ENCODE data around the gene NFRKB.
A peak's percentile ranks its signal among the peaks of the same experiment; 100 is the strongest.
"Not testable (repeated sequence)": the region's sequence is repeated elsewhere in the genome, so short reads cannot be mapped to it uniquely, and the experiment has no call there.

The NFRKB gene

DNA sequence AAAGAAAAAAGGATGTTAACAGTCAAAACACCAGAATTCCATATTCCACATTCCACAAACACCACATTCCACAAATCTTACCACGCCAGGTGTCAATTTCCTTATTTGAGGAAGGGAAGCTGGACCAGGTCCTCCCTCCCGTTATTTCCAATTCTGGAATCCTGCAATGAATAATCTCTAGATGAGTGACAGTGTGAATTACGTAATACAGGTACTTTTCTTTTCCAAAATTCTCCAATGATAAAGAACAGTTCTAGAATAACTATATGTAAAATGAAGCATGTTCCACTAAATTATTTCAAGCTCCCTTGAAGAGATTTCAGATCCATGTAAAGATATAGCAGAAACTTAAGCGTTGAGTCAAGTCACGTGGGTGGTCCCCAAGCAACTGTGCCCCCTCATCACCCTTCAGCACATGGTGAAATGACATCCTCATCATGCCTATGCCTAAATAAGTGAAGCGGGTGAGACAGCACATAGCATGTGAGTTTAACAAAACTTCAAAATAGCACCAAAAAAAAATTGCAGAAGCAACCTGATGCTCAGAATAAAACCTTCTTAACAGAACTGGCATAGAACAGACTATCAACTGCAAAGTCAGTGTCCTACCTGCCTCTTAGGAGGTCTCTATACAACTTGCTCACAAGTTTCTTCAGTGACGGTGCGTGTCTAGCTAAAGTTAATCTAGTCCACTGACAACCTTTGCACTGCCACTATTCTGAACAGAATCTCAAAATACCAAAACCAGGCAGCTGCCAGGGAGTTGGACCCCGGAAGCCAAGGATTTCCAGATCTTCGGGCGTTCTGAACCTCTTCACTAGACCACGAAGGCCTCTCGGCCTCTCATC lies 876 bp downstream of the NFRKB start:
- DNase-seq (ENCODE audit: low spot score), result no peak
- no peak for FAIRE-seq

DNA sequence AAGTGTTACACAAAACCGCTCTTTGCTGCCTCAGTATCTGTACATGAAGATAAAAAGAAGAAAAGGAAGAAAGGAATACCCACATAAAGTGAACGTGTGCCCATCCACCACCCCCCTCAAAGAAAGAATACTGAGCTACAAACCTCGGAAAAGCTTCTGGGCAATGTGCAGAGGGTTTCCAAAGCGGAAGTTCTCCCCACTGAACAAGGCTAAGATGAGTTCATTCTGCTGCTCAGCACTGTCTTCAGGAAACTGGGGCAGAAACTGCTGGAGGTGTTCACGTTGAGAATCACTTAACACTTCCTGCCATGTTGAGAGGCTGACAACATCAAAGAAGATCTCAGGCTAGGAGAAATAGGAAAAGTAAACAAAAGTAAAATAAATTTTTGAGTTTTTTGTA lies 6.9 kb downstream of the NFRKB start:
- DNase-seq (ENCODE audit: low spot score) (no peak), FAIRE-seq (no peak)

- DNase-seq (ENCODE audit: low spot score), result no peak
- no peak for FAIRE-seq
Observed at GRCh38 chr11:129885381-129885780, 10.0 kb downstream of the NFRKB start.

DNA sequence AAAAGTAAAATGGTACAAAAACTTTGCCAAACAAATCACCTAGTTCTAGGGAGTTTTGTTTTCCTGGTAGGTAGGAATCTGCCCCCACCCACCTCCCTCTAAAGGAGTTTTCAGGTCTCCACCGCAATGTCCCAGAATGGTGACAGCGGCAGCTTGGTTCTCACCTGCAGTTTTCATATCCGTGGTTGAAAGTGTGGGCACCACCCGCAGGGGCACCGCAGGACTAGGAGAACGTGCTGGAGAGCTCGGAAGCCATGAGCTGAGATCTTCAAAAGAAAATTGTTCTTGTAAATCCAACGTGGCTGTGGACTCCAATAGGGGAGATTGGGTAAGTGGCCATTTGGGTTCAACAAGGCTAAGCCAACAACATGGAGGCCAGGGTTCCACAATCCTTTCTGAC lies 10.8 kb downstream of the NFRKB start:
- no peak for DNase-seq (ENCODE audit: low spot score)
- FAIRE-seq, result no peak

DNA sequence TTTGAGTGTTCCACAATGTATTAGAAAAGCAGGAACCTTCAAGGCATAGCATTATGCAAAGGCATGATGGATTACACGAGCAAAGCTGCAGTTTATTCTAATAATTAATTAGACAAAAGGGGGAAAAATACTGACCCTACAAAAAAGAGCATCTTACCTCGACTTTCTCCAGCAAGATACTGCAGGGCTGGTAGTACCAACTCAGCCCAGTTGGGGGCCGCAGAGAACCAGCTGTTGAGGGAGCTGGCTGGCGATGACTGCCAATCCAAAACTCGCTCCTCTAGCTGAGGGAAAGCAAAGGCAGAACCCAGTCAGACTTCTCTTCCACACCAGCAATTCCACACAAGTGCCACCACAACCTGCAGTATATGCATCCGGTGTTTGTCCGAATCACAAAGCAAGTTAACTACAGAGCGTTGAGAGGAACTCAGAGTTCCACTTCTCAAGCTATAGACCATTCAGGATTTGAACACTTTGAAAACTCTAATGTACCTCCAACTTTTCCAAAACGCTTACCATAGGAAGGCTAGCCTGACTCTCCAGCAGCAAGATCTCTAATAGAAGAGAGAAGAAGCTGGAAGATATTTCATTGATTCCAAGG lies 13.7 kb downstream of the NFRKB start:
- no peak for FAIRE-seq
- DNase-seq (ENCODE audit: low spot score), result peak; percentile 40

DNA sequence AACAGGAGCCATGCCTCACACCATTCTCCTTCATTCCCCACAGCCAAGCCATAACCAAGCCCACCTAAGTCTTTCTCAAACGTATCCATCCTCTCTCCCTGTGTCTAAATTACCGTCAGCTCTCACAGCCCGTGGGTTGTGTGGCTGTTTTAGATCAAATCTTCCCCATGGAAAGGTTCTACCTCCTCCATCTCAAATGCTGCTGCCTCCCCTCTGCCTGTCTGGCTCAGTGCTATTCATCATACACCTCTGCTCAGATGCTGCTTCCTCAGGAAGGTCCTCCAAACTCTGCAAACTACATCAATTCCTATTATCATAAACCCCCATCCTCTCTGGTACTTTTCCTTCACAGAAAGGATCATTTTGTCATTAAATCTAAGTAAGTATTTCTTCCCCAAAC lies 15.1 kb downstream of the NFRKB start:
- no peak for FAIRE-seq
- DNase-seq (ENCODE audit: low spot score), result no peak

- DNase-seq (ENCODE audit: low spot score) (no peak), FAIRE-seq (no peak)
Observed at GRCh38 chr11:129871914-129872313, 23.5 kb downstream of the NFRKB start.

GRCh38 chr11:129868626-129869025 lies 26.8 kb downstream of the NFRKB start:
- not testable (repeated sequence) for FAIRE-seq; DNase-seq (ENCODE audit: low spot score)

- DNase-seq (ENCODE audit: low spot score) (no peak), FAIRE-seq (no peak)
Observed at GRCh38 chr11:129866311-129866710, 29.1 kb downstream of the NFRKB start.

DNA sequence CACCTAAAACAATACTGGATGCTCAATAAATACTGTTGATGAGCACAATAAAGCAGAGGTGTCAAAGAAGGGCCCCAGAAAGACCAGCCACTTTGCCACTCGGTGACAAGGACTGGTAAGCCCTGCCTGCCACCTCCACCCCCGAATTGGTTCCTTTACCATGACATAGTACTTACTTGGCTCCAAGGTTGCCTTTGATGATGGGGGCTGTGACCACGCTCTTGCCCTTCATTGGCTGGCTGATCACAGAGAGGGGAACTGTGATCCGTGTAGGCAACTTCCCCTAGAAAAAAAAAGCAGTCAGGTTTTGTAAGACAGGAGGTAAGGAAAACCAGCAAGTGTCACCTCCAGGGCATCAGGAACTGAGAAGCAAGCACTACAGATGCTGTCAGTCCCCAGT lies 29.7 kb downstream of the NFRKB start:
- DNase-seq (ENCODE audit: low spot score) (no peak), FAIRE-seq (no peak)

- FAIRE-seq (no peak), DNase-seq (ENCODE audit: low spot score) (no peak)
Observed at GRCh38 chr11:129864811-129865210, 30.6 kb downstream of the NFRKB start.

- DNase-seq (ENCODE audit: low spot score) (peak; percentile 89), FAIRE-seq (no peak)
Observed at GRCh38 chr11:129861702-129862522, 33.5 kb downstream of the NFRKB start.

DNA sequence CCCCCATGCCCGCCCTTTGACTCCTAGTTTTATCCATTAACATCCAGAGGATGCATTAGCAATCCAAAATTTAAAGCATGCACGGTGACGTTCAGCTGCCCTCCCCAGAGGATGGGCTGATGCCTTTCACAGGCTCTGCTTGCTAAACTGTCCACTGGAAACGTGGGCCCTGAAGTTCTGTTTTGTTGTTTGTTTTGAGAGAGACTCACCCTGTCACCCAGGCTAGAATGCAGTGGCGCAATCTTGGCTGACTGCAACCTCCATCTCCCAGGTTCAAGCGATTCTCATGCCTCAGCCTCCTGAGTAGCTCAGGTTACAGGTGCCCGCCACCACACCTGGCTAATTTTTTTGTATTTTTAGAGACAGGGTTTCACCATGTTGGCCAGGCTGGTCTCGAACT lies 39.3 kb downstream of the NFRKB start:
- FAIRE-seq (no peak), DNase-seq (ENCODE audit: low spot score) (no peak)

DNA sequence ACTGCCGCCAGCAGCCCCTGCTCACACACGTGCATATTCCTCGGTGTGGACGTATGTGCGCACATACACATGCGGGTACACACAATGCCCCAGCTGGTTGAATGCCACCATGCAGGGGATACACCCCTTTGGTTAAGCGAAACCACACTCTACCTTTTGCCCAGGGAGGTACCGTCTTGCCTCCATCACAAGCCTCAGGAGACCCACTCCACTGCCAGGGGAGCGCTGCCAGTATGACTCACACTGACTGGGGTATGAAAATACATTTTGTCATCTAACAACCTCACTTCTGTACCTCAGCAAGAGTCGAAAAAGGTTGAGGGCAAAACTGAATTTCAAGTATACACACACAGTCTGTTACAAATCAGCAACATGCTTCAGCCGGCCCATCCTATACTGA lies 40.3 kb downstream of the NFRKB start:
- no peak for DNase-seq (ENCODE audit: low spot score)
- no peak for FAIRE-seq

- DNase-seq (ENCODE audit: low spot score) (no peak), FAIRE-seq (no peak)
Observed at GRCh38 chr11:129854232-129854805, 41.1 kb downstream of the NFRKB start.

- FAIRE-seq, result no peak
- DNase-seq (ENCODE audit: low spot score), result peak; percentile 44
Observed at GRCh38 chr11:129853518-129854231, 41.7 kb downstream of the NFRKB start.

DNA sequence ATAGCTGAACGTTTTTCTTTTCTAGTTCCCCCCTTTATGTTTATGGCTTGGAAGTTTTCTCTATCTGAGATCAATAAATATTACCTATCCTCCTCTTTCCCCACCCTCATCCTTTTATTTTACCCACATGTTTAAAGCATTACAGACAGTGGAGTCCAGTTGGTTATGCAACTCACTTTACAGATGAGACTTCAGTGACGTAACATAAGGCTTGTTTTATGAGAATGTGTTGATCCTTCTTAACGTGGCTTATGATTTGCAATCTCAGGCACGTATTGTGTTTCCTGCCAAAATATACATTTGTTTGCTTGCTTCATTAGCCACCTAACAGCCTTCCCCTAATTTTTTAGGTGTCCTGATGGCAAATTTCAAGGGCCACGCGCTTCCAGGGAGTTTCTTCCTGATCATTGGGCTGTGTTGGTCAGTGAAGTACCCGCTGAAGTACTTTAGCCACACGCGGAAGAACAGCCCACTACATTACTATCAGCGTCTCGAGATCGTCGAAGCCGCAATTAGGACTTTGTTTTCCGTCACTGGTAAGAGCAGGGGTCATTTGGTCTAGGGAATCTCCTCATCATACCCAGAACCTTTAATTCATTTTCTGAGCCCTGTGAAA lies 43.1 kb downstream of the NFRKB start:
- no peak for FAIRE-seq

DNA sequence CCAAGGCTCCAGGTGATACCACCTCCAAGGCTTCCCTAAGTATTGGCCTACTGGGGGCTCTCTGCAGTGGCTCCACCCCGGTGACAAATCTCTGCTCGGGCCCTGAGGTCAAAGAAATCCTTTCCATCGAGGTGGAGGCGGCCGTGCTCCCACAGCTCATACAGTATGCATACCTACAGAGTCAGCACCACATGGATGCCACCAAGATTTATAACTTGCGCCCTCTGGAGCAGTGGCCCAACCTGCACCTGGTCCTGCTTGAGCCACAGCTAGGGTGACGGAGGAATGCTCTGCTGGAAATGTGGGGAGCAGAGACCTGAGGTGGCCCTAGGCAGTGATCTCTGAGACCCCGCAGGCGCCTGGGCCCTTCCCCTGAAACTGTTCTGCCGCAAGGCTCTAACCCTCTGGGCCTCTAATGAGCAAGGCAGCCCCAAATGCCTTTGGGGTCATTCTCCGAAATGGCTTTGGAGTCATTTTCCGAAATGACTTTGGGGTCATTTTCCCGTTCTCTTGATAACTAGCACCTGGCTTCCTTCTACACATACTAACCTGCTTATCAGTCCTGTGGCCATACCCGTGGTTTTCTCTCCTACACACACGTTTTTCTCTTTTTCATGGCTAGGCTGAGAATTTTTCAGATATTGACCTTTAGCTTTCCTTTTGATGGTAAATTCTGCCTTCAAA lies 45.8 kb downstream of the NFRKB start:
- DNase-seq (ENCODE audit: low spot score) (no peak), FAIRE-seq (no peak)

More for the DNA sequence above, 43.1 kb downstream of the NFRKB start:
- DNase-seq (ENCODE audit: low spot score), result no peak

GRCh38 chr11:129847361-129847760 lies 48.0 kb downstream of the NFRKB start:
- FAIRE-seq; DNase-seq (ENCODE audit: low spot score): not testable (repeated sequence)

Data from urothelium cell line (cell line).